B cell (primary cell): ENCODE results near the gene NDUFA13. TPM values are rescaled to one million over a fixed set of nuclear protein-coding genes. Genes with fewer than 3 reads are reported as not detected.

Experiments used
- ATAC-seq: fragments of 200-7000 bp; cut with Tn5 transposase; one replicate; pipeline ENCODE4 v1.10.0; 2021; ENCODE audit warnings: low read depth, mild to moderate bottlenecking, moderate number of reproducible peaks, moderate library complexity
- CTCF ChIA-PET: fragments of 350-600 bp; sonication (Branson Sonifier 250); formaldehyde crosslinking; loops from one replicate; lab custom pipeline; 2021; ENCODE audit warnings: antibody characterized with exemption, inconsistent platforms; lab: Charles Lee
- POLR2A ChIA-PET: fragments of 350-600 bp; sonication (Branson Sonifier 250); formaldehyde crosslinking; loops from one replicate; lab custom pipeline; 2021; ENCODE audit warnings: antibody characterized with exemption; lab: Charles Lee
- DNase-seq: peaks from one replicate; pipeline ENCODE4 v3.0.0; 2013
- H2AFZ ChIP-seq: 2 replicates; pipeline ENCODE4 v1.6.1; 2012; ENCODE audit warnings: mild to moderate bottlenecking, low read depth, low read length; ENCODE audit not compliant: insufficient read depth, poor library complexity, severe bottlenecking
- H3K27ac ChIP-seq, 2 donors: 1 replicate in 1 of 2; 2 replicates in 1 of 2; pipeline ENCODE4 v1.5.1; 2012 to 2013; ENCODE audit warnings: low read length in 2 of 2, mild to moderate bottlenecking in 2 of 2, moderate library complexity in 1 of 2
- H3K27me3 ChIP-seq, 4 experiments: fragments of 200-600 bp in 1 of 4; sonication (generic) in 1 of 4; replicated peaks in 1 of 4; 1 replicate in 2 of 4; 2 replicates in 2 of 4; pipeline versions ENCODE4 v1.6.1 to v1.7.0; 2013 to 2016; ENCODE audit warnings: low read length in 3 of 4, mild to moderate bottlenecking in 2 of 4, mixed read lengths in 1 of 4, moderate library complexity in 1 of 4; ENCODE audit not compliant: insufficient read depth in 4 of 4, control insufficient read depth in 3 of 4; ENCODE audit errors: control extremely low read depth in 1 of 4
- H3K36me3 ChIP-seq, 2 experiments: replicated peaks in 1 of 2; 1 replicate in 1 of 2; 2 replicates in 1 of 2; pipeline versions ENCODE4 v1.6.1 to v1.7.1; 2013; ENCODE audit warnings: low read length in 1 of 2; ENCODE audit not compliant: insufficient read depth in 2 of 2, control insufficient read depth in 1 of 2; ENCODE audit errors: control extremely low read depth in 1 of 2, extremely low read depth in 1 of 2
- H3K4me1 ChIP-seq, 2 donors: fragments of 200-600 bp in 1 of 2; sonication (generic) in 1 of 2; 1 replicate in 1 of 2; 2 replicates in 1 of 2; pipeline versions ENCODE4 v1.5.1 to v1.6.1; 2013 to 2017; ENCODE audit warnings: low read length in 2 of 2; ENCODE audit not compliant: control insufficient read depth in 2 of 2, insufficient read depth in 2 of 2
- H3K4me2 ChIP-seq: replicated peaks from 2 replicates; pipeline ENCODE3; 2012; ENCODE audit warnings: mild to moderate bottlenecking, low read depth, low read length; ENCODE audit not compliant: poor library complexity, severe bottlenecking
- H3K4me3 ChIP-seq, 5 experiments: fragments of 200-600 bp in 1 of 5; sonication (generic) in 1 of 5; 1 replicate in 3 of 5; 2 replicates in 2 of 5; pipeline versions ENCODE4 v1.5.1 to v1.7.0; 2011 to 2016; ENCODE audit warnings: low read length in 4 of 5, mild to moderate bottlenecking in 4 of 5, low read depth in 2 of 5, control low read depth in 1 of 5, moderate library complexity in 1 of 5; ENCODE audit not compliant: insufficient read depth in 1 of 5; ENCODE audit errors: control extremely low read depth in 1 of 5, extremely low read depth in 1 of 5
- H3K79me2 ChIP-seq: fragments of 200-600 bp; sonication (generic); one replicate; pipeline ENCODE4 v1.6.0; 2016; ENCODE audit warnings: low read length; ENCODE audit not compliant: control insufficient read depth, insufficient read depth
- H3K9ac ChIP-seq: fragments of 200-600 bp; sonication (generic); 2 replicates; pipeline ENCODE4 v1.6.1; 2017; ENCODE audit warnings: mild to moderate bottlenecking, low read length, moderate library complexity
- H3K9me3 ChIP-seq, 3 donors: one replicate each; pipeline versions ENCODE4 v1.6.1 to v1.7.1; 2013; ENCODE audit warnings: low read length in 2 of 3; ENCODE audit not compliant: control insufficient read depth in 2 of 3, insufficient read depth in 1 of 3; ENCODE audit errors: control extremely low read depth in 1 of 3
- H4K20me1 ChIP-seq: 2 replicates; pipeline ENCODE4 v1.6.0; 2012; ENCODE audit warnings: mild to moderate bottlenecking, low read length; ENCODE audit not compliant: insufficient read depth, control insufficient read depth, poor library complexity, severe bottlenecking
- H3K27ac Mint-ChIP-seq: one replicate; pipeline ENCODE4 v1.8.0; 2021; ENCODE audit warnings: mixed read lengths
- H3K27me3 Mint-ChIP-seq: one replicate; pipeline ENCODE4 v1.8.0; 2021; ENCODE audit warnings: mixed read lengths
- H3K4me1 Mint-ChIP-seq: one replicate; pipeline ENCODE4 v1.8.0; 2021; ENCODE audit warnings: mixed read lengths
- H3K4me3 Mint-ChIP-seq: one replicate; pipeline ENCODE4 v1.8.0; 2021; ENCODE audit warnings: mixed read lengths
- H3K9me3 Mint-ChIP-seq: one replicate; pipeline ENCODE4 v1.8.0; 2022; ENCODE audit warnings: mixed read lengths; ENCODE audit not compliant: insufficient read depth
- CTCF ChIP-seq: fragments of 200-600 bp; IDR thresholded peaks from one replicate; pipeline ENCODE4 v1.8.0; 2022; ENCODE audit warnings: antibody characterized with exemption, mild to moderate bottlenecking
- EZH2 ChIP-seq: IDR thresholded peaks from 2 replicates; pipeline ENCODE4 v1.6.1; 2012; ENCODE audit warnings: borderline replicate concordance, low read depth, mild to moderate bottlenecking, moderate library complexity, low read length; ENCODE audit not compliant: insufficient read depth, poor library complexity, severe bottlenecking
- WGBS: methylation state at CpG from one replicate; pipeline ENCODE4 v1.1.5; 2013; ENCODE audit warnings: missing lambda C conversion rate; ENCODE audit not compliant: insufficient coverage; 5-methylcytosine and 5-hydroxymethylcytosine counted together
- intact Hi-C: fragments of 100-400 bp; cut with micrococcal nuclease; formaldehyde crosslinking; loops from one replicate; pipeline ENCODE4 v1.10.0; 2022
- polyA plus RNA-seq: library from polyadenylated mRNA; depleted of rRNA; stranded (reverse); fragments of >200 nt; gene quantifications from 2 replicates; pipeline ENCODE4 v1.2.3, GENCODE V29; 2012
- total RNA-seq, 2 donors: library from RNA; stranded (reverse); fragments of 120-200 nt in 1 of 2; gene quantifications; 1 replicate in 1 of 2; 2 replicates in 1 of 2; pipeline versions ENCODE4 v1.2.3 to v1.2.4, GENCODE V29; 2013 to 2022

Gene NDUFA13
- total and polyA plus RNA-seq, 2 donors (not counting 1 experiment from before 2014, with no cell fraction given) = 188 to 195 TPM

GRCh38 chr19:19538061-19538784, 22.2 kb downstream of the NDUFA13 start, which contains the start of gene CILP2:
Gene CILP2 (plus strand): TSS chr19:19538265. CDS start chr19:19538350, 85 bp downstream.
- Histone ChIP-seq H3K9ac (peak within 1 kb of the TSS; percentile 50), H3K27me3 (peaks cover 0 to 54% (median 21%) of the 10 kb centered on the region in 4 experiments), H3K36me3 (no peaks in the 10 kb centered on the region), H4K20me1 (no peaks in the 10 kb centered on the region), H3K27ac (no peak within 1 kb of the TSS), H3K4me2 (peak within 1 kb of the TSS; percentile 72), H3K4me1 (peaks cover 36 to 38% of the 10 kb centered on the region in 2 donors), H3K4me3 (peak within 1 kb of the TSS in 2 of 5 experiments; percentile 23 to 41), H3K79me2 (no peaks in the 10 kb centered on the region), H2AFZ (peak within 1 kb of the TSS; percentile 29), H3K9me3 (peaks cover 0 to 34% (median 0%) of the 10 kb centered on the region in 3 donors)
- WGBS = 9% methylated on average over 55 of the region's 56 CpGs
- CTCF ChIA-PET = no interaction called here
- intact Hi-C loops = no loop called here
- H3K27me3 Mint-ChIP-seq = peaks cover 22% of the 10 kb centered on the region
- ATAC-seq (peak; percentile 15), DNase-seq (peak; percentile 60)
- POLR2A ChIA-PET = interaction anchor here (0.6 kb wide), 1 partner anchor 100 kb away, joined by 5 read pairs; no protein-coding TSS in a partner anchor
- TF ChIP-seq CTCF (no peak), EZH2 (no peak)
- no peak within 1 kb of the TSS for H3K27ac Mint-ChIP-seq
- peaks cover 25% of the 10 kb centered on the region for H3K4me1 Mint-ChIP-seq
- H3K9me3 Mint-ChIP-seq = no peaks in the 10 kb centered on the region
- peak within 1 kb of the TSS; percentile 74 for H3K4me3 Mint-ChIP-seq

- ChIA-PET POLR2A (interaction anchor here (0.7 kb wide), 1 partner anchor 321 kb away, joined by 3 read pairs; no protein-coding TSS in a partner anchor), CTCF (interaction anchor here (0.7 kb wide), 2 partner anchors 8 to 237 kb away, joined by 3 to 5 read pairs; no protein-coding TSS in a partner anchor)
- DNase-seq (peak; percentile 41), ATAC-seq (no peak)
- H3K4me1 Mint-ChIP-seq = peaks cover 25% of the 10 kb centered on the region
- Histone ChIP-seq H3K27ac (no peak overlapping the region), H3K9ac (no peak overlapping the region), H3K4me1 (peaks cover 36 to 38% of the 10 kb centered on the region in 2 donors), H3K36me3 (no peaks in the 10 kb centered on the region), H3K79me2 (no peaks in the 10 kb centered on the region), H3K9me3 (peaks cover 0 to 36% (median 0%) of the 10 kb centered on the region in 3 donors), H3K27me3 (peaks cover 0 to 59% (median 23%) of the 10 kb centered on the region in 4 experiments), H3K4me3 (peak overlapping the region in 1 of 5 experiments; percentile 41), H2AFZ (peak overlapping the region; percentile 29), H3K4me2 (peak overlapping the region; percentile 72), H4K20me1 (no peaks in the 10 kb centered on the region)
- H3K27ac Mint-ChIP-seq = no peak overlapping the region
- H3K9me3 Mint-ChIP-seq = no peaks in the 10 kb centered on the region
- TF ChIP-seq EZH2 (no peak), CTCF (no peak)
- peaks cover 22% of the 10 kb centered on the region for H3K27me3 Mint-ChIP-seq
- H3K4me3 Mint-ChIP-seq = peak overlapping the region; percentile 74
- intact Hi-C loops = no loop called here
- WGBS = 34% methylated on average over 7 of the region's 7 CpGs
Observed at GRCh38 chr19:19538785-19539166, 22.8 kb downstream of the NDUFA13 start.
